SU-DHL-6 (cell line): ENCODE results near the gene SUMO4.

Experiments
- EZH2phosphoT487 ChIP-seq: fragments of 200-600 bp; sonication (generic), shearing (Covaris generic); conservative IDR thresholded peaks from 2 replicates; pipeline ENCODE4 v1.6.1; 2018; ENCODE audit warnings: mild to moderate bottlenecking, antibody characterized with exemption, low read length, moderate library complexity, mixed read lengths
- TF ChIP-seq, protein P1 (sequence below): fragments of 200-600 bp; sonication (generic); IDR thresholded peaks from one replicate; pipeline ENCODE4 v1.5.1; 2017; ENCODE audit warnings: antibody characterized with exemption, mild to moderate bottlenecking, low read length, moderate library complexity; ENCODE audit not compliant: insufficient read depth, poor library complexity, severe bottlenecking

DNA sequence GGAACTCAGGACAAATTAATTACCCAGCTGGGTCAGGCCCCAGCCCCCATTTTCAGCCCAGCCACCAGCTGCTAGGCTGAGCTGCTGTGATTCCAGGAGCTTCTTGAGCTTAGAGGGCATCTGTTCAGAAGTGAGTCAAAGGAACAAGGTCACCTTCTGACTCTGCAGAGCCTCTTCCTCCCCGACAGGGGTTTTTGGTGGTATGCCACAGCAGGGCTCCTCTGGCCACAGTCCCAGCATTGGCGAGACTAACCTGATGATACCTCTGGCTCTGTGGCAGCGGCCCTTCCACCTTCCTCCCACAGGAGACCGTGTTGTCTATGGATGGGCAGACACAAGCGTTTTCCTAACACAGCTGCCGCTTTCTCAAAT lies 45.0 kb downstream of the SUMO4 start:
- TF ChIP-seq, protein P1, sequence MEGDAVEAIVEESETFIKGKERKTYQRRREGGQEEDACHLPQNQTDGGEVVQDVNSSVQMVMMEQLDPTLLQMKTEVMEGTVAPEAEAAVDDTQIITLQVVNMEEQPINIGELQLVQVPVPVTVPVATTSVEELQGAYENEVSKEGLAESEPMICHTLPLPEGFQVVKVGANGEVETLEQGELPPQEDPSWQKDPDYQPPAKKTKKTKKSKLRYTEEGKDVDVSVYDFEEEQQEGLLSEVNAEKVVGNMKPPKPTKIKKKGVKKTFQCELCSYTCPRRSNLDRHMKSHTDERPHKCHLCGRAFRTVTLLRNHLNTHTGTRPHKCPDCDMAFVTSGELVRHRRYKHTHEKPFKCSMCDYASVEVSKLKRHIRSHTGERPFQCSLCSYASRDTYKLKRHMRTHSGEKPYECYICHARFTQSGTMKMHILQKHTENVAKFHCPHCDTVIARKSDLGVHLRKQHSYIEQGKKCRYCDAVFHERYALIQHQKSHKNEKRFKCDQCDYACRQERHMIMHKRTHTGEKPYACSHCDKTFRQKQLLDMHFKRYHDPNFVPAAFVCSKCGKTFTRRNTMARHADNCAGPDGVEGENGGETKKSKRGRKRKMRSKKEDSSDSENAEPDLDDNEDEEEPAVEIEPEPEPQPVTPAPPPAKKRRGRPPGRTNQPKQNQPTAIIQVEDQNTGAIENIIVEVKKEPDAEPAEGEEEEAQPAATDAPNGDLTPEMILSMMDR = no peak
- TF ChIP-seq EZH2phosphoT487 = no peak
